ENCODE measurements around the gene FMNL2.

FMNL2 gene

GRCh38 chr2:152661076-152661475, 326.1 kb downstream of the FMNL2 start:
- TF ChIP-seq ZC3H10 (CRISPR knock-in tag; IDR thresholded peaks at IDR 0.05) (no peak), TSHZ2 (CRISPR knock-in tag; IDR thresholded peaks at IDR 0.05) (no peak), CSDC2 (CRISPR knock-in tag; IDR thresholded peaks at IDR 0.05) (no peak), GLIS3 (CRISPR knock-in tag; IDR thresholded peaks at IDR 0.05) (no peak), TCF4 (CRISPR knock-in tag; IDR thresholded peaks at IDR 0.05; ENCODE audit: borderline replicate concordance) (no peak), RARB (CRISPR knock-in tag; IDR thresholded peaks at IDR 0.05) (no peak), ZNF8 (CRISPR knock-in tag; IDR thresholded peaks at IDR 0.05) (no peak), OSR1 (CRISPR knock-in tag; IDR thresholded peaks at IDR 0.05) (no peak), ESRRG (CRISPR knock-in tag; IDR thresholded peaks at IDR 0.05) (no peak), ISL1 (CRISPR knock-in tag; IDR thresholded peaks at IDR 0.05) (no peak), ZFP30 (CRISPR knock-in tag; IDR thresholded peaks at IDR 0.05) (no peak), BACH2 (CRISPR knock-in tag; IDR thresholded peaks at IDR 0.05; ENCODE audit: borderline replicate concordance) (no peak), TOX (CRISPR knock-in tag; IDR thresholded peaks at IDR 0.05; ENCODE audit: borderline replicate concordance) (no peak), CREB5 (CRISPR knock-in tag; IDR thresholded peaks at IDR 0.05; ENCODE audit: low read depth) (no peak), ZNF565 (CRISPR knock-in tag; conservative IDR thresholded peaks at IDR 0.05; ENCODE audit: low read depth) (no peak)

GRCh38 chr2:152664725-152665124, 329.8 kb downstream of the FMNL2 start:
- ATAC-seq = no peak
- TF ChIP-seq GLIS3 (CRISPR knock-in tag; IDR thresholded peaks at IDR 0.05) (no peak), ZNF70 (CRISPR knock-in tag; IDR thresholded peaks at IDR 0.05) (no peak), ISL1 (CRISPR knock-in tag; IDR thresholded peaks at IDR 0.05) (no peak), OSR1 (CRISPR knock-in tag; IDR thresholded peaks at IDR 0.05) (no peak), TSHZ2 (CRISPR knock-in tag; IDR thresholded peaks at IDR 0.05) (no peak), PPARA (CRISPR knock-in tag; IDR thresholded peaks at IDR 0.05; ENCODE audit: borderline replicate concordance) (no peak), CSDC2 (CRISPR knock-in tag; IDR thresholded peaks at IDR 0.05) (no peak), CREB5 (CRISPR knock-in tag; IDR thresholded peaks at IDR 0.05; ENCODE audit: low read depth) (no peak), POU6F1 (CRISPR knock-in tag; IDR thresholded peaks at IDR 0.05; ENCODE audit: borderline replicate concordance, low read depth) (no peak), ESRRG (CRISPR knock-in tag; IDR thresholded peaks at IDR 0.05) (no peak), ZFP3 (CRISPR knock-in tag; IDR thresholded peaks at IDR 0.05) (no peak), ZNF565 (CRISPR knock-in tag; conservative IDR thresholded peaks at IDR 0.05; ENCODE audit: low read depth) (no peak), TCF4 (CRISPR knock-in tag; IDR thresholded peaks at IDR 0.05; ENCODE audit: borderline replicate concordance) (no peak), ZNF8 (CRISPR knock-in tag; IDR thresholded peaks at IDR 0.05) (no peak), ARNTL (CRISPR knock-in tag; IDR thresholded peaks at IDR 0.05; ENCODE audit: borderline replicate concordance, low read depth) (no peak), ZFP30 (CRISPR knock-in tag; IDR thresholded peaks at IDR 0.05) (no peak), BACH2 (CRISPR knock-in tag; IDR thresholded peaks at IDR 0.05; ENCODE audit: borderline replicate concordance) (no peak), CSRNP3 (CRISPR knock-in tag; IDR thresholded peaks at IDR 0.05) (no peak), PATZ1 (CRISPR knock-in tag; IDR thresholded peaks at IDR 0.05; ENCODE audit: borderline replicate concordance) (no peak), SNAI2 (CRISPR knock-in tag; IDR thresholded peaks at IDR 0.05) (no peak)

More at GRCh38 chr2:152661076-152661475, 326.1 kb downstream of the FMNL2 start:
- no peak for ATAC-seq
